ENCODE measurements around the gene IFITM5.
"Not testable (repeated sequence)": the region's sequence is repeated elsewhere in the genome, so short reads cannot be mapped to it uniquely, and the experiment has no call there.

DNA sequence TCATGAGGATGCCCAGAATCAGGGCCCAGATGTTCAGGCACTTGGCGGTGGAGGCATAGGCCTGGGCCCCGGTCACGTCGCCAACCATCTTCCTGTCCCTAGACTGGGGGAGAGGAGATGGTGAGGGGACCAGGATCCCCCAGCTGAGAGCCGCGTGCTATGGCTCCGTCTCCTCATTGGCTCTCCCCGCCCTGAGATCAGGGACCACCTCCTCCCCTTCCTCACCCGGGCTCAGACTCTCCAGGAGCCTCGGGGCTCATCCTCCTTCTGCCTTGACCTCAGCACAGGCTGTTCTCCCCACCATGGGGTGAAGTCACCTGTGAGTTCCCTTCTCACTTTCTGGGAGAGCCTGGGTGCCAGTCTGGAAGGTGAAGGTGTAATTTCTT, 20.6 kb upstream of the IFITM5 start:
- TF ChIP-seq CTCF, EP300 (IDR thresholded peaks at IDR 0.05): not testable (repeated sequence)
- TF ChIP-seq POLR2A (IDR thresholded peaks at IDR 0.05), result peak; percentile 1

All from ovary (tissue), 3 donors.